Activated CD8-positive, alpha-beta memory T cell treated with anti-CD3 and anti-CD28 coated beads for 48 hours (primary cell): Measurements from ENCODE around the gene C3orf80.
"Not testable (repeated sequence)": the region's sequence is repeated elsewhere in the genome, so short reads cannot be mapped to it uniquely, and the experiment has no call there.

ENCODE experiments used
- DNase-seq, 3 experiments: peaks; one replicate each; pipeline ENCODE4 v3.0.0-alpha.2; 2020; ENCODE audit warnings: low read depth in 2 of 3, low spot score in 2 of 3

Gene C3orf80

DNA sequence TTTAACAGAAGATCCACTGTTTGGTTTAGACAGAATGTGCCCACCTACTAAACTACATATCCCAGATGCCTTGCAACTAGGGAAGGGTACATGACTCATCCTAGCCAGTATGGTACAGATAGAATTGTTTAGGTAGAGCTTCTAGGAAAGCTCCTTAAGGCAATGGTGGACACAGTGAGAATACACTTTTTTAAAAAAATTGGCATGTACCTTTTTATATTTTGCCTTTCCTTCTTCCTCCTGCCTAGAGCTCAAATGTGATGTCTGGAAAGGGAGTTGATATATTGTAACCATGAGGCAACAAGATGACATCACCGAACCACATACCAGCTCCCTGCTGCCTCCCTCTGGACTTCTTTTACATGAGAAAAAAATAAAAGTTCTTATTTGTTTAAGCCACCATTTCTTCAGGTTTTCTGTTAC is 14.4 kb upstream of the C3orf80 start:
- no peak for DNase-seq

DNA sequence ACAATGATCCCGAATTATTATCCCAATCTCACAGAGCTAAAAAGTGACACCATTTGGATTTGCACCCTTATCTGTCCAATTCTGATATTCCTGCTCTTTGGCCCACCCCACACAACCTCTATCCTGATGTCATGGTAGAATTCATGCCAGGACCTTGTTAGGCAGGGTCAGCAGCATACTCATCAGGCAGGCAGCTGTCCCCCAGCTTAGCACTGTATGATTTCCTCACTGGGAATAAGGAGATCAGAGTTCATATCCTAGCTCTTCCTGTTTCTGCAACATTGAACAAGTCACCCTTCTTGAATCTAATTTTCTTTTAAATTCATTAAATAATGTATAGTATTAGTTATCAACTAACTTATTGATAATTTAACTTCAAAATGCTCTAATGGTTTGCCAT is 12.0 kb upstream of the C3orf80 start:
- no peak for DNase-seq

DNA sequence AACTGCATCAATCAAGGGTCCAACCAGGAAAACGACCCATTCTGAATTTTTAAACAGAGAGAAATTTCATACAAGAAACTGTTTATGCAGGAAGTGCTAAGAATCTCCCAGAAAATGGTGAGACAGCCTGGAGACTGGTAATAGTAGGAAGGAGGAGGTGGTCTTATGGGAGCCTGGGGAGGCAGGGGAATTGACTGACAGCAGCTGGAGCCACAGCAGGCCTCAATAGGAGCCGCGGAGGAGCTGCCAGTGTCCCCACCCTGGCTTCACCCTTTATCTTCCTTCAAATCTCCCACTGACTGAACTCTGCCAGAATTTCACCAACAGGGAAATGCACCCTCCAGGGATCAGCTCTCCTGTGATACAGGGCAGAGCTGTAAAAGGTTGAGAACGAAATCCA is 7.5 kb upstream of the C3orf80 start:
- DNase-seq, result no peak

DNA sequence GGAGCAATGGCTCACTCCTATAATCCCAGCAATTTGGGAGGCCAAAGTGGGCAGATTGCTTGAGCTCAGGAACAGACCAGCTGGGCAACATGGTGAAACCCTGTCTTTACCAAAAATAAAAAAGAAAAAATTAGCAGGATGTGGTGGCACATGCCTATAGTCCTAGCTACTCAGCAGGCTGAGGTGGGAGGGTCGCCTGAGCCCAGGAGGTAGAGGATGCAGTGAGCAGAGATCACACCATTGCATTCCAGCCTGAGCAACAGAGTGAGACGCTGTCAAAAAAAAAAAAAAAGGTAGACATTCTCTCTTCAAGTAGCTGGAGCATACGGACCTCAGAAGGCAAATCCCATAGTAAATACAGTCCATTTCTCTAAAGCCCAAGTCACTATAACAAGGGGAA is 7.1 kb upstream of the C3orf80 start:
- no peak for DNase-seq

DNA sequence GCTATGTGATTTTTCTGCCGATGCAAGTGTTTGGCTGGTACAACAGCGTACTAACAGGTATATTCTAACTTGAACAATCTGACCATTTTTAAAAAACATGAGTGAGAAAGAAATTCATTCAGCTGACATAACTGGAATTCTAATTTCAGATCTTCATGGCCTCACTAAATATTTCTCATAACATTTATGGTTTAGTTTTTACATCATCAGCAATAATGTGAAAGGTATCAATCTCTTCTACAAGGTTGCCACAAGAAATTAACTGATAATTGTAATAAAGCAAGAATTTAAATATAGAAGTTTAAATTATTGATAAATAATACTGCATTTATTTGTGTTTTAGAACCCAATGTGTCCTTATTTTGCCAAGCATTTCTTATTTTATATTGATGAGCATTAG is 5.2 kb upstream of the C3orf80 start:
- no peak for DNase-seq

DNA sequence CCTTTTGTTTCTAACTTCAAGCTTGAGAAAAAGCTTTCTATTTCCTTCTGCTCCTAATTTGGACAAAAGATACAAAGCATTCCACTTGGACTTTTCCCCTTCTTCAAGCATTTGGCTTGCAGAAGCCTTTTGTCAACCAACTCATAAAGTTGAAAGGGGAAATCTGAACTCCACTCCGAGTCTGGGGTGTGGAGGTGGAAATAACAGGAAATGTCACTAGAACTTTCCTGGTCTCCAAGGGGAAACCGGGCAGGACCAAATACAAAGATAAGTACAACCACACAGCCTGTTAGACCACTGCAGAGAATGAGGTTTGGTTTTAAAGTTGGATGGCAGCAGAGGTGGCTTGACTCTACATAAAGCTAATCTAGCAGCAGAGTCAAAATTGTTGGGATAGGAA is 4.2 kb upstream of the C3orf80 start:
- DNase-seq, result no peak

DNA sequence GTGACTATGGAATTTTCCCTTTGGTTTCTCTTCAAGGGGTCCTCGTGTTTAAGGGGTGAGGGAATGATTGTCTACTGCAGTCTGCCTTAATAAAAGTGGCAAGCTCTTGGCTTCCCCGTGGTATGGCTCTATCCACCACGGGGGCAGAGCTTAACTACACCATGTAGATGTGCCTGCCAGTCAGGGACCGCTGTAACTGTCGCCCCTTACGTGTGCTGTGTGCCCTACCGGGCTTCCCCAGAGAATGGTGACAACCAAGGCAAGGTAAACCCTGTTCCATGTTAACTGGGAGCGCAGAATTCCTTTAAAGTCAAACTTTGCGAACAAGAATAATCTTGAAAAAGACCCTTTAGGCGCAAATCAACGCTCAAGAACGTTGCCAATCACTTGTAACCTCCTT is 966 bp upstream of the C3orf80 start:
- DNase-seq, result no peak

DNA sequence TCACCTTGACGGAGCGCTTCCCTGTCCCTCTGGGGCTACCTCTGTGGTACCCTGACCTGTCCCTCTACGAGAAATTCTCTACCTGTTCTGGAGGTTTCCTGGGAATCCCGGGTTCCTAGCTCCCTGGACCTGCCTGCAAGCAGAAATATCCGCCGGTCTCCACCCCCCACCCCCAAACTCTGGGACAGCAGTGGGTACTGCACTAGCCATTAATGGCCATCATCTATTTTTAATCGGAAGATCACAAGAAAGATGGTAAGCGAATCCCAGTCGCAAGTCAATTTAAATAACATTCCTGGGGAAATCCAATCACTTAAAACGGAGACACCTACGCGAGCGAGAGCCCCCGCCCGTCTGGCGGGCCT is 429 bp upstream of the C3orf80 start:
- no peak for DNase-seq

DNA sequence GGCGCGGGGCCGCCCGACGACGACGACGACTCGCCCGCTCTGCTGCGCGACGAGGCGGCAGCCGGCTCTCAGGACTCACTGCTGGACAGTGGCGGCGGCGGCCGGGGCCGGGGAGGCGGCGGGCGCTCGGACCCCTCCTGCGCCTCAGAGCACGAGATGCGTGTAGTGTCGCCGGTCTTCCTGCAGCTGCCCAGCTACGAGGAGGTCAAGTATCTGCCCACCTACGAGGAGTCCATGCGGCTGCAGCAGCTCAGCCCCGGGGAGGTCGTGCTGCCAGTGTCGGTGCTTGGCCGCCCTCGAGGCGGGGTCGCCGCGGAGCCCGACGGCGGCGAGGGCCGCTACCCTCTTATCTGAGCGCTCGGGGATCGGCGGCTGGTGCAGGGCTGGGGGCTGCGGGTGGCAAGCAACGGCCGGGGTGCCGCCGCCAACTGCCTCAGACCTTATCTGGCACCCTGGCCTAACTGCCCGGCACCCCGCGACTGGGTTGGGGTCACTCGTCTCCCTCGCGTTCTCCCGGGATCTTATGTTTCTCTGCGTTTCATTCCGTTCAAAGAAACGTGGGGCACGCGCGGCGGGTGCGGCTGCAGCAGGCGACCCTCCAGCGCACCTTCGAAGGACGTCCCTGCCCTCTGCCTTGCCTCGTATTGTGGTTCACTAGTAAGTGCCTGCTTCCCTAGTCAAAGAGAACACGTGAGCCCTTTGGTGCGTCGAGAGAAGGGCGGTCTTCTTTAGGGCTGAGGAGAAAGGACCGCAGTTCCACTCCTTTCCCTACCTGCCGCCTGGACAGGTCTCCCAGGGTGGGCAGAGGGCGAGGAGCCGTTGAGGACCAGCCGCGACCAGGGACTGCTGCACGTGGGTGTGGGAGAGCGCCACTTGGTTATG is 1.0 kb downstream of the C3orf80 start:
- DNase-seq, result peak in 1 of 3 experiments; percentile 2

DNA sequence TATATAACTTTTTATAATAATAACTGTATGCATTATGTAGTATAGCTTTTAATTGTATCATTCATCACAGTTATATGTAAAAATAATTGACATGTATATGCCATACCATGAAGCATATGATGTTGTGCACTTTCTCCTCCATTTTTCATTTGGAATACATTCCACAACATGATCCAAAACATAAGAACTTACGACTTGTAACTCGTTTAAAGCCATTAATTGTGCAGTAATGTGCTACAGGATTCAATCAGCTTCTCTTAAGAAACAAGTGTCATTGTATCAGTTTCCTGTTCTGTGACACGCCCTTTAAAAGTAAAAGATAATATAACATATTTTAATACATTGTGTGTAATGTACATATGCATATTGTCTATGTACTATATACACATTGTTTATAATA is 2.2 kb downstream of the C3orf80 start:
- no peak for DNase-seq

DNA sequence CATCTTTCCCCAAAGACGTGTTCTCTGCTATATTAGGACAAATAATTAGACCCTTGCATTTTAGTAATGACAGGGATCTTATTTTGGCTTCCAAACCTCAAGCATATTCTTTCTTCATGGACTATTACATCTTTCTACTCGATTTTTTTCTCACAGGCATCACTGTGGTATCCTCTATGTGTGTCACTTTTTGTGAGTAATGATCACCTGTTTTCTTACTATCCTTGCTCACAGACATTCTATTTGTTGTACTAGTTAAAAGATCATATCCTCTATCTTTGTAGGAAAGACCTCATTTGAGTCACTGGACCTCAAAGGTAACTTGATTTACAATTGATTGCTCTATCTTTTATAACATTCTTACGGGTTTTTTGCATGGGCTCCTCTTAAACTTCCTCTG is 6.8 kb downstream of the C3orf80 start:
- no peak for DNase-seq

DNA sequence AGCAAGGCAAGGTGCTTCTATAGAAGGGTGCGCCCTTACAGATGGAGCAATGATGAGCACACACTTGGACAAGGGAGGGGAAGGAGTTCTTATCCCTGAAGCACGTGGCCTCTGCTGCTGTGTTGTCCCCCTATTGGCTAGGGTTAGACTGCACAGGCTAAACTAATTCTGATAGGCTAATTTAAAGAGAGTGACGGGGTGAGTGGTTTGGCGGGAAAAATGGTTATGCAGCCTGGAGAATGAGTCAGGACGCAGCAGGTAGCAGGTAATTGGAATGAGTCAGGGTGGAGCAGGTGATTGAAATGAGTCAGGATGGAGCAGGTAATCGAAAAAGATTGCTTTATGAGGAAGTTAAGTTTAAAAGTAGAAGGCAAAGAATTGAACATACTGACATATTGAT is 15.5 kb downstream of the C3orf80 start:
- DNase-seq, result not testable (repeated sequence)

DNA sequence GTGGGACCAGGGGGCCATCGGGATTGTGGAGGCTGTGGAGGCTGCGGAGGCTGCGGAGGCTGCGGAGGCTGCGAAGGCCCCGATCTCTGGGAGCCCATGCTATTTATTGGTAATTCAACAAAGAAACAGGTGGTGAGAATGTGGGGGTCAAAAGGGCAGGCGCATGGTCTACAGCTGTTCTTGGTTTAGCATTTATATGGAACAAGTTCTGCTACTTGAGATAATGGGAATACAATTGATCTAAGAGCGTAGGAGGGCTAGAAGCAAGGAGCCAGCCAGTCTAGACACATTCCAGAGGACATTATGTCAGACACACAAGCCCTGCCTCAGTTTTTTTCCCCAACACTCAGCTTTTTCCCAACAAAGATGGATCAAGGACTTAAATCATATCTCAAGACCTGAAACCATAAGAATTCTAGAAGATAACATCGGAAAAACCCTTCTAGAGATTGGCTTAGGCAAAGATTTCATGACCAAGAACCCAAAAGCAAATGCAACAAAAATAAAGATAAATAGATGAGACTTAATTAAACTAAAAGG is 20.1 kb downstream of the C3orf80 start:
- DNase-seq, result no peak

DNA sequence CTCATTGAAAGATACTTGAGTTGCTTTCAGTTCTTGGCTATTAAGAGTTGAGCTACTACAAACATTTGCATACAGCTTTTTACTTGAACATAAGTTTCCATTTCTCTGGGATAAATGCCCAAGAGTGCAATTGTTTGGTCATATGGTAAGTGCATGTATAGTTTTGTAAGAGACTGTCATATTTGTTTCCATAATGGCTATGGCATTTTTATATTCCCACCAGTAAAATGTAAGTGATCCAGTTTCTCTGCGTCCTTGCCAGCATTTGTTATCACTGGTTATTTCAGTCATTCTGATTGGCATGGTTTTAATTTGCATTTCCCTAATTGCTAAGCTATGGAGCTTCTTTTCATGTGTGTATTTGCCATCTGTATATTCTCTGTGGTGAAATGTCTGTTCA is 22.5 kb downstream of the C3orf80 start:
- no peak for DNase-seq

DNA sequence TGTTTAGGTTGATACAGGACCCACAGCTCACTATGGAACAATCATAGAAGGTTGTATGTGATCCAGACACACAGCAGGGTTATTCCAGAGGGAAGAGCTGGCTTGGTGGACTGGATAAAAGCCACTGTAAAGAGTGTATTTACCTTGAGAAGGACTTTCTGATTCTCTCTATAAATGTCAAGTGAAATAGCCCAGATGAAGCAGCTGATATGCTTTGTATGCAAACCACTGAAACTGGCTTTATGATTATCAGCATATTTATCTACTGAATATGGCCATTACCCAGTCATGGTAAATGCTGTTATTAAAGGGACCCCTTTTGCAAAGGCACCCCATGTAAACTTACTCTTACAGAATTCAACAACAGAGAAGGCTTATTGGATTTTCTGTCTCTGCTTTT is 28.1 kb downstream of the C3orf80 start:
- no peak for DNase-seq

DNA sequence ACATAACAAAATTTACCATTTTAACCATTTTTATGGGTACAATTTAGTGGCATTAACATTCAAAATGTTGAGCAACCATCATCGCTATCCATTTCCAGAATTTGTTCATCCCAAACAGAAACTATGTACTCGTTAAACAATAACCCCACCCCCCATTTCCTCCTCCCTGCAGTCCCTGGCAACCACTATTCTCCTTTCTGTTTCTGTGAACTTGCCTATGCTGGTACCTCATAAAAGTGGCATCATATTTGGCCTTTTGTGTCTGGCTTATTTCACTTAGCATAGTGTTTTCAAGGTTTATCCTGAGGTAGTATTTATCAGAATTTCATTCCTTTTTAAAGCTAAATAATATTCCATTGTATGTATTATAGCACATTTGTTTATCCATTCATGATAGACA is 32.4 kb downstream of the C3orf80 start:
- no peak for DNase-seq

DNA sequence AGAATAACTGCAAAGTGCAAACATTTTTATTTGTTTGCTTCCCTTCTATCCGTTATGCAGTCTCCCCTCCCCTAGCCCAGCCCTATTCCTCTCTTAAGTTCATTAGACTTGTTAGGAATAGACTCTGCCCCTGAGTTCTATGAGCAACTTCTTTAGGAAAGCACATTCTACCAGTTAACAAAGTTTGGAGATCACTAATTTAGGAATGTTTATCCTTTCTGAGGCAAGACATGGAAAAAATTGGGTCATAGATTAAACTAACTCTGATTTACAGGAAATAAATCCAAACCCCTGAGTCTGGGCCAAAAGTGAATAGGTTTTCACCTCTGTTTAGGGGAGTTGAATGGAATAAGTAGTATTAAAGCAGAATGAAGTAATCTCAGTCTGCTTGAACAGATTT is 34.4 kb downstream of the C3orf80 start:
- DNase-seq, result no peak

DNA sequence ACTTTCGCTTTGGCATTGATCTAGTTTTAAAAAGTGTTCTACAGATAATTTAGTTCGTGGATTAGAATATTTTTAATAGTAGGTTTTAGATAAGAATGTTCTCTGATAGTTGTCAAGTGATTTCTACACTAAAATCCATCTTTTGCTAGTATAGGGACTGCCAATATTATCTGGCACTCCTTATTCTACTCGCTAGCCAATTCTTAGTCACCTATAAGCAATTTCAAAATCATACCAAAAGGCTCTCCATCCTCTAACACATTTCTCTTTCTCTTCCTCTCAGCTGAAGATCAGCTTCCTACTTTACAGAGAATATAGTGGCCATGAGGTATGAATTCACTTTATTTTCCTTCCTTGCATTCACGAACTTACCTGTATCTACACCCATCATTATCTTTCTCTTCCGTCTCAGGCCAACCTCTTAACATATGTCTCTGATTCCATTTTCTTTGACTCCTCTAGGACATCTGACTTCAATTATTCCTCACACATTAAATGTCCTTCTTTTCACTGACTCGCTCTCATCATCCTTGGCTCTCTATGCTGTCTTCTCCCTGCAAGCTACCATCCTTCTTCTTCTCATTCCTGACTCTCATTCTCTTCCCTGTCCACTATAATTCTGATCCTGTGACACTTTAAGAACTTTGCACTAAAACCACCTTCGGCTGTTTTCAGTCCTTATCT is 35.5 kb downstream of the C3orf80 start:
- DNase-seq, result no peak

DNA sequence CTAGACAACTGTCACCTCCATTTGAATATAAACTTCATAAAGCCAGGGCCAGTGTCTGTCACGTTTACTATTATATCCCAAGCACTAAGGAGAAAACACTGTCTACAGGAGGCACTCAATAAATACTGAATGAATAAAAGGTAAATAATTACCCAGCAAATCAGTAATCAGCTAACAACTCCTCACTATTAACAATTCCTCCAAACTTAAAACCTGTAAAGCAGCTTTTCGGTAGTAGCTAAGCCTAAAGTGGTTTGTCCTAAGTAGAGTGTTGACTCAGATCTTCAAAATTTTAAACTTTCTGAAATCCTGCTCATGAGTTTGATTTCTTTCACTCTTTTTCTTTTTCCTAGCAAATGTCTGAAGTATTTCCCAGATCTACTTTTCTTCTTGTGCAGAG is 39.9 kb downstream of the C3orf80 start:
- DNase-seq, result no peak
